ENCODE results near the gene RPL15. TPM values are rescaled to one million over a fixed set of nuclear protein-coding genes. Genes with fewer than 3 reads are reported as not detected.

Gene RPL15
- total RNA-seq = 1,000 to 10,000 TPM; 1,369 to 2,694 (median 1,710) TPM

- no peak for TF ChIP-seq CTCF (IDR thresholded peaks at IDR 0.05; ENCODE audit: low read depth)
These were observed at the start of gene RPL15, which contains the start of gene NKIRAS1 for GRCh38 chr3:23916886-23917678. RPL15 (plus strand) TSS chr3:23917132; CDS start chr3:23917860, 728 bp downstream. NKIRAS1 (minus strand) TSS chr3:23916990; CDS start chr3:23910904, 6,086 bp downstream.

- no peak for TF ChIP-seq CTCF (IDR thresholded peaks at IDR 0.05; ENCODE audit: low read depth)
These were observed 49.5 kb upstream of the RPL15 start for GRCh38 chr3:23867400-23867799.

GRCh38 chr3:23867838-23868237 is 49.1 kb upstream of the RPL15 start:
- TF ChIP-seq CTCF (IDR thresholded peaks at IDR 0.05; ENCODE audit: low read depth) = no peak

GRCh38 chr3:23869977-23870662 is 46.8 kb upstream of the RPL15 start:
- no peak for TF ChIP-seq CTCF (IDR thresholded peaks at IDR 0.05; ENCODE audit: low read depth)

GRCh38 chr3:23872330-23872729 is 44.6 kb upstream of the RPL15 start:
- TF ChIP-seq CTCF (IDR thresholded peaks at IDR 0.05; ENCODE audit: low read depth) = no peak

- no peak for TF ChIP-seq CTCF (IDR thresholded peaks at IDR 0.05; ENCODE audit: low read depth)
These were observed 43.0 kb upstream of the RPL15 start for GRCh38 chr3:23873941-23874340.

GRCh38 chr3:23874359-23875112 is 42.4 kb upstream of the RPL15 start:
- TF ChIP-seq CTCF (IDR thresholded peaks at IDR 0.05; ENCODE audit: low read depth) = no peak

Data from subcutaneous adipose tissue (tissue), 4 donors.